Astrocyte (in vitro differentiated cells and primary cell): ENCODE measurements around the gene UBR1. TPM values are rescaled to one million over a fixed set of nuclear protein-coding genes. Genes with fewer than 3 reads are reported as not detected.

Experiments
- DNase-seq: peaks from one replicate; pipeline ENCODE4 v3.0.0-alpha.2; 2010; ENCODE audit warnings: low read depth
- FAIRE-seq: peaks from 2 replicates; lab custom pipeline; 2011; peaks lifted over from hg19 to GRCh38; lab: Jason Lieb, UNC
- H2AFZ ChIP-seq: 2 replicates; pipeline ENCODE4 v1.6.0; 2012; ENCODE audit warnings: low read depth, low read length, inconsistent platforms
- H3K27ac ChIP-seq: 2 replicates; pipeline ENCODE4 v1.5.1; 2011; ENCODE audit warnings: low read depth, low read length, inconsistent platforms
- H3K27me3 ChIP-seq: 2 replicates; pipeline ENCODE4 v1.6.0; 2011; ENCODE audit warnings: low read length, inconsistent platforms; ENCODE audit not compliant: insufficient read depth
- H3K36me3 ChIP-seq: 2 replicates; pipeline ENCODE4 v1.5.1; 2011; ENCODE audit warnings: low read length, inconsistent platforms; ENCODE audit not compliant: insufficient read depth
- H3K4me1 ChIP-seq: 2 replicates; pipeline ENCODE4 v1.5.1; 2011; ENCODE audit warnings: low read length, inconsistent platforms; ENCODE audit not compliant: insufficient read depth
- H3K4me2 ChIP-seq: 2 replicates; pipeline ENCODE4 v1.6.0; 2012; ENCODE audit warnings: low read length, inconsistent platforms
- H3K4me3 ChIP-seq: 2 replicates; pipeline ENCODE4 v1.5.1; 2011; ENCODE audit warnings: low read depth, mild to moderate bottlenecking, low read length, inconsistent platforms; ENCODE audit not compliant: insufficient read depth
- H3K79me2 ChIP-seq: 2 replicates; pipeline ENCODE4 v1.6.0; 2012; ENCODE audit warnings: mild to moderate bottlenecking, low read length, inconsistent platforms; ENCODE audit not compliant: insufficient read depth
- H3K9ac ChIP-seq: 2 replicates; pipeline ENCODE4 v1.6.0; 2012; ENCODE audit warnings: mild to moderate bottlenecking, low read length, inconsistent platforms
- H3K9me3 ChIP-seq: 2 replicates; pipeline ENCODE4 v1.5.1; 2012; ENCODE audit warnings: low read depth, mild to moderate bottlenecking, low read length, inconsistent platforms; ENCODE audit not compliant: insufficient read depth
- H4K20me1 ChIP-seq: 2 replicates; pipeline ENCODE4 v1.6.0; 2012; ENCODE audit warnings: low read length, inconsistent platforms; ENCODE audit not compliant: insufficient read depth
- H3K27ac Mint-ChIP-seq: one replicate; pipeline ENCODE4 v1.8.0; 2021; ENCODE audit warnings: mild to moderate bottlenecking, mixed read lengths; ENCODE audit not compliant: unreplicated experiment
- H3K27me3 Mint-ChIP-seq: one replicate; pipeline ENCODE4 v1.8.0; 2021; ENCODE audit warnings: low read depth, mixed read lengths; ENCODE audit not compliant: unreplicated experiment
- H3K36me3 Mint-ChIP-seq: one replicate; pipeline ENCODE4 v1.8.0; 2021; ENCODE audit warnings: low read depth, mixed read lengths; ENCODE audit not compliant: unreplicated experiment
- H3K4me1 Mint-ChIP-seq: one replicate; pipeline ENCODE4 v1.8.0; 2021; ENCODE audit warnings: low read depth, mixed read lengths; ENCODE audit not compliant: unreplicated experiment
- H3K4me3 Mint-ChIP-seq: one replicate; pipeline ENCODE4 v1.8.0; 2021; ENCODE audit warnings: mild to moderate bottlenecking, moderate library complexity, mixed read lengths; ENCODE audit not compliant: unreplicated experiment
- H3K9me3 Mint-ChIP-seq: one replicate; pipeline ENCODE4 v1.8.0; 2021; ENCODE audit warnings: mild to moderate bottlenecking, mixed read lengths; ENCODE audit not compliant: unreplicated experiment
- CTCF ChIP-seq: IDR thresholded peaks from 2 replicates; pipeline ENCODE4 v1.5.1; 2011; ENCODE audit warnings: low read depth, mild to moderate bottlenecking, inconsistent platforms, low read length, moderate library complexity; ENCODE audit not compliant: insufficient read depth
- EZH2 ChIP-seq: IDR thresholded peaks from 2 replicates; pipeline ENCODE4 v1.6.1; 2012; ENCODE audit warnings: mild to moderate bottlenecking, low read length, inconsistent platforms; ENCODE audit not compliant: insufficient read depth
- total RNA-seq: library from RNA; stranded (reverse); gene quantifications from 2 replicates; pipeline ENCODE4 v1.2.1, GENCODE V29; 2021

The UBR1 gene
- total RNA-seq, 1 donor from 2014 or later, result 25.7 TPM

- H3K9ac ChIP-seq, result peak within 1 kb of the TSS; percentile 83
- H3K36me3 Mint-ChIP-seq, result no peaks in the 10 kb centered on the region
- H3K27ac ChIP-seq, result peak within 1 kb of the TSS; percentile 48
- peaks cover 4% of the 10 kb centered on the region for H3K4me1 Mint-ChIP-seq
- H3K79me2 ChIP-seq, result peaks cover 17% of the 10 kb centered on the region
- peak within 1 kb of the TSS; percentile 96 for H3K4me3 Mint-ChIP-seq
- no peaks in the 10 kb centered on the region for H3K27me3 Mint-ChIP-seq
- H3K36me3 ChIP-seq, result no peaks in the 10 kb centered on the region
- no peaks in the 10 kb centered on the region for H3K9me3 Mint-ChIP-seq
- H3K4me1 ChIP-seq, result peaks cover 8% of the 10 kb centered on the region
- H3K27ac Mint-ChIP-seq, result peak within 1 kb of the TSS; percentile 80
- H3K27me3 ChIP-seq, result no peaks in the 10 kb centered on the region
- peak within 1 kb of the TSS; percentile 98 for H3K4me2 ChIP-seq
- peak within 1 kb of the TSS; percentile 98 for H2AFZ ChIP-seq
- H3K4me3 ChIP-seq, result peak within 1 kb of the TSS; percentile 85
- peaks cover 5% of the 10 kb centered on the region for H4K20me1 ChIP-seq
- no peaks in the 10 kb centered on the region for H3K9me3 ChIP-seq
- no peak for TF ChIP-seq CTCF
- no peak for TF ChIP-seq EZH2
- no peak for FAIRE-seq
- DNase-seq, result peak; percentile 95
Measured at GRCh38 chr15:42920519-42921341, 185.1 kb downstream of the UBR1 start, which contains the start of gene TTBK2. TTBK2 (minus strand) TSS chr15:42920778; CDS start chr15:42878617, 42,161 bp downstream.

- Histone ChIP-seq H4K20me1 (peaks cover 5% of the 10 kb centered on the region), H3K27ac (peak overlapping the region; percentile 48), H3K27me3 (no peaks in the 10 kb centered on the region), H3K9ac (peak overlapping the region; percentile 83), H3K9me3 (no peaks in the 10 kb centered on the region), H3K4me2 (peak overlapping the region; percentile 98), H3K79me2 (peaks cover 17% of the 10 kb centered on the region), H2AFZ (peak overlapping the region; percentile 98), H3K4me3 (peak overlapping the region; percentile 85), H3K4me1 (peaks cover 8% of the 10 kb centered on the region), H3K36me3 (no peaks in the 10 kb centered on the region)
- DNase-seq, result peak; percentile 44
- peak overlapping the region; percentile 96 for H3K4me3 Mint-ChIP-seq
- peak; percentile 13 for FAIRE-seq
- peaks cover 4% of the 10 kb centered on the region for H3K4me1 Mint-ChIP-seq
- H3K9me3 Mint-ChIP-seq, result no peaks in the 10 kb centered on the region
- H3K27ac Mint-ChIP-seq, result peak overlapping the region; percentile 78
- H3K36me3 Mint-ChIP-seq, result no peaks in the 10 kb centered on the region
- H3K27me3 Mint-ChIP-seq, result no peaks in the 10 kb centered on the region
- TF ChIP-seq EZH2 (no peak), CTCF (no peak)
Measured at GRCh38 chr15:42919799-42920518, 185.9 kb downstream of the UBR1 start.
